CD4-positive, alpha-beta memory T cell (primary cell): ENCODE measurements around the gene QPCT. TPM values are rescaled to one million over a fixed set of nuclear protein-coding genes. Genes with fewer than 3 reads are reported as not detected.
"Not testable (repeated sequence)": the region's sequence is repeated elsewhere in the genome, so short reads cannot be mapped to it uniquely, and the experiment has no call there.

Source experiments
- CTCF ChIA-PET: fragments of 350-600 bp; sonication (Branson Sonifier 250); formaldehyde crosslinking; loops from one replicate; lab custom pipeline; 2021; ENCODE audit warnings: inconsistent platforms; ENCODE audit not compliant: partially characterized antibody; lab: Charles Lee
- POLR2A ChIA-PET: fragments of 350-600 bp; sonication (Branson Sonifier 250); formaldehyde crosslinking; loops from one replicate; lab custom pipeline; 2021; ENCODE audit not compliant: partially characterized antibody; lab: Charles Lee
- DNase-seq, 5 donors: peaks; one replicate each; pipeline versions ENCODE4 v3.0.0 to v3.0.0-alpha.2; 2020 to 2022; ENCODE audit warnings: mixed read lengths in 1 of 5
- H3K27ac ChIP-seq: one replicate; pipeline ENCODE4 v1.7.0; 2013; ENCODE audit warnings: low read depth, low read length
- H3K27me3 ChIP-seq: 2 replicates; pipeline ENCODE4 v1.7.0; 2013; ENCODE audit warnings: mild to moderate bottlenecking, low read length, moderate library complexity; ENCODE audit not compliant: insufficient read depth
- H3K36me3 ChIP-seq: 2 replicates; pipeline ENCODE4 v1.7.0; 2013; ENCODE audit warnings: mild to moderate bottlenecking, low read length, moderate library complexity; ENCODE audit not compliant: insufficient read depth
- H3K4me1 ChIP-seq: 2 replicates; pipeline ENCODE4 v1.7.0; 2013; ENCODE audit warnings: mild to moderate bottlenecking, low read length, moderate library complexity; ENCODE audit not compliant: insufficient read depth
- H3K4me3 ChIP-seq, 2 donors: one replicate each; pipeline ENCODE4 v1.7.0; 2013; ENCODE audit warnings: low read length in 2 of 2, mild to moderate bottlenecking in 1 of 2
- H3K9me3 ChIP-seq, 2 donors: one replicate each; pipeline ENCODE4 v1.7.0; 2013; ENCODE audit warnings: low read length in 2 of 2, control low read depth in 1 of 2; ENCODE audit not compliant: control insufficient read depth in 1 of 2
- H3K27ac Mint-ChIP-seq, 7 donors: one replicate each; pipeline ENCODE4 v1.8.0; 2020 to 2021; ENCODE audit warnings: mixed read lengths in 7 of 7, mild to moderate bottlenecking in 6 of 7, inconsistent platforms in 3 of 7, moderate library complexity in 3 of 7
- H3K27me3 Mint-ChIP-seq, 2 donors: one replicate each; pipeline ENCODE4 v1.8.0; 2020 to 2021; ENCODE audit warnings: mixed read lengths in 2 of 2
- H3K36me3 Mint-ChIP-seq, 2 donors: one replicate each; pipeline ENCODE4 v1.8.0; 2020 to 2021; ENCODE audit warnings: mixed read lengths in 2 of 2, inconsistent platforms in 1 of 2, mild to moderate bottlenecking in 1 of 2
- H3K4me1 Mint-ChIP-seq, 4 donors: one replicate each; pipeline ENCODE4 v1.8.0; 2020 to 2021; ENCODE audit warnings: mixed read lengths in 4 of 4, mild to moderate bottlenecking in 1 of 4
- H3K4me3 Mint-ChIP-seq, 8 donors: one replicate each; pipeline ENCODE4 v1.8.0; 2020 to 2021; ENCODE audit warnings: mixed read lengths in 8 of 8, mild to moderate bottlenecking in 7 of 8, moderate library complexity in 6 of 8, inconsistent platforms in 3 of 8
- H3K9me3 Mint-ChIP-seq, 8 donors: one replicate each; pipeline ENCODE4 v1.8.0; 2020 to 2021; ENCODE audit warnings: mixed read lengths in 8 of 8, mild to moderate bottlenecking in 5 of 8, inconsistent platforms in 3 of 8, moderate library complexity in 1 of 8
- intact Hi-C: fragments of 100-400 bp; cut with micrococcal nuclease; formaldehyde crosslinking; loops from one replicate; pipeline ENCODE4 v1.15.1; 2023
- polyA plus RNA-seq, 2 donors: library from polyadenylated mRNA; unstranded; fragments of 300-500 nt; fragmentation: Illumina TruSeq; gene quantifications; one replicate each; pipeline ENCODE4 v1.2.3, GENCODE V29; 2021
- total RNA-seq, 2 experiments: library from RNA; stranded (reverse); gene quantifications; one replicate each; pipeline ENCODE4 v1.2.3, GENCODE V29; 2021

The QPCT gene
- 1 to 10 TPM; 1.2 to 1.4 TPM for total RNA-seq
- 1 to 10 TPM in 1 of 2 donors, under 1 TPM in 1; 0.23 to 1.3 TPM for polyA plus RNA-seq

GRCh38 chr2:37344453-37345361, at the start of gene QPCT:
Gene QPCT, plus strand, starts transcription at chr2:37344630. Its CDS starts 102 bp downstream, at chr2:37344732.
- POLR2A ChIA-PET, result no interaction called here
- H3K27ac ChIP-seq, result no peak within 1 kb of the TSS
- H3K36me3 Mint-ChIP-seq, result no peaks in the 10 kb centered on the region
- peaks cover 7 to 12% (median 10%) of the 10 kb centered on the region in 4 donors for H3K4me1 Mint-ChIP-seq
- peak within 1 kb of the TSS; percentile 62 to 88 (median 84) for H3K4me3 Mint-ChIP-seq
- H3K9me3 ChIP-seq, result no peaks in the 10 kb centered on the region
- peaks cover 12% of the 10 kb centered on the region for H3K4me1 ChIP-seq
- intact Hi-C loops, result loop anchor here (1.0 to 5.0 kb wide), 2 partner anchors 19 to 48 kb away; no protein-coding TSS in a partner anchor
- H3K36me3 ChIP-seq, result no peaks in the 10 kb centered on the region
- peak; percentile 36 to 80 (median 50) for DNase-seq
- CTCF ChIA-PET, result interaction anchor here (1.0 to 1.1 kb wide), 2 partner anchors 22 to 52 kb away, joined by 3 to 4 read pairs; no protein-coding TSS in a partner anchor
- peak within 1 kb of the TSS; percentile 27 to 51 for H3K4me3 ChIP-seq
- no peaks in the 10 kb centered on the region for H3K27me3 ChIP-seq
- H3K27ac Mint-ChIP-seq, result peak within 1 kb of the TSS in 6 of 7 donors; percentile 24 to 75 (median 49)
- peaks cover 2 to 5% of the 10 kb centered on the region in 2 donors for H3K27me3 Mint-ChIP-seq
- H3K9me3 Mint-ChIP-seq, result no peaks in the 10 kb centered on the region

- H3K36me3 ChIP-seq, H3K9me3 Mint-ChIP-seq, CTCF ChIA-PET, H3K27ac Mint-ChIP-seq, H3K27me3 Mint-ChIP-seq, H3K4me1 ChIP-seq, H3K9me3 ChIP-seq, H3K4me3 Mint-ChIP-seq, POLR2A ChIA-PET, H3K27me3 ChIP-seq, H3K4me3 ChIP-seq, DNase-seq, intact Hi-C loops, H3K27ac ChIP-seq: not testable (repeated sequence)
- Mint-ChIP-seq H3K36me3 (peaks cover 17 to 20% of the 10 kb centered on the region in 2 donors), H3K4me1 (peaks cover 1 to 18% (median 8%) of the 10 kb centered on the region in 4 donors)
Observed at GRCh38 chr2:37294858-37295257, 49.6 kb upstream of the QPCT start.

- Histone ChIP-seq H3K9me3 (no peaks in the 10 kb centered on the region), H3K27me3 (no peaks in the 10 kb centered on the region), H3K27ac (no peak overlapping the region), H3K4me3 (no peak overlapping the region), H3K36me3 (peaks cover 5% of the 10 kb centered on the region), H3K4me1 (no peaks in the 10 kb centered on the region)
- ChIA-PET CTCF (no interaction called here), POLR2A (interaction anchor here (0.7 kb wide), 1 partner anchor 36 kb away, joined by 3 read pairs; no protein-coding TSS in a partner anchor)
- H3K27me3 Mint-ChIP-seq, result no peaks in the 10 kb centered on the region
- H3K36me3 Mint-ChIP-seq, result peaks cover 13 to 20% of the 10 kb centered on the region in 2 donors
- intact Hi-C loops, result no loop called here
- H3K4me3 Mint-ChIP-seq, result no peak overlapping the region
- peaks cover 1 to 21% (median 9%) of the 10 kb centered on the region in 4 donors for H3K4me1 Mint-ChIP-seq
- no peak for DNase-seq
- peak overlapping the region in 2 of 7 donors; percentile 30 to 84 for H3K27ac Mint-ChIP-seq
- H3K9me3 Mint-ChIP-seq, result peaks cover 0 to 1% (median 0%) of the 10 kb centered on the region in 8 donors
Observed at GRCh38 chr2:37295469-37296073, 48.9 kb upstream of the QPCT start.

DNA sequence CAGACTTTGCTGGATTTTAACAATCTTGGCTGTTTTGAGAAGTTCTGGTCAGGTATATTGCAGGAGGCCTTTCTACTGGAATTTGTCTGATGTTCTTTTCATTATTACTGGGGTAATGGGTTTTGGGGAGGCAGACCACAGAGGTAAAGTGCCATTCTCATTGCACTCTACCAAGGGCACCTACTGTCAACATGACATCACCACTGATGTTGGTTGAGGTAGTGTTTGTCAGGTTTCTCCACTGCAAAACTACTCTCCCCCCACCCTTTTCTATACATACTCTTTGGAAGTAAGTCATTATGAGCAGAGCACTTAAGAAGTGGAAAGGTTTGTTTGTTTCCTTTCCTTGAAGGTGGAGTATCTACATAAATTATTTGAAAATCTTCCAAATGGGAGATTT, 46.8 kb upstream of the QPCT start:
- Mint-ChIP-seq H3K9me3 (peaks cover 0 to 1% (median 0%) of the 10 kb centered on the region in 8 donors), H3K27ac (no peak overlapping the region), H3K27me3 (no peaks in the 10 kb centered on the region), H3K4me1 (peaks cover 4 to 31% (median 13%) of the 10 kb centered on the region in 4 donors), H3K36me3 (peaks cover 0 to 6% of the 10 kb centered on the region in 2 donors), H3K4me3 (no peak overlapping the region)
- Histone ChIP-seq H3K27me3 (no peaks in the 10 kb centered on the region), H3K9me3 (no peaks in the 10 kb centered on the region), H3K4me1 (no peaks in the 10 kb centered on the region), H3K4me3 (no peak overlapping the region), H3K36me3 (no peaks in the 10 kb centered on the region), H3K27ac (no peak overlapping the region)
- no peak for DNase-seq
- ChIA-PET CTCF (no interaction called here), POLR2A (no interaction called here)
- intact Hi-C loops, result no loop called here

GRCh38 chr2:37300146-37300545, 44.3 kb upstream of the QPCT start:
- CTCF ChIA-PET, result no interaction called here
- no peaks in the 10 kb centered on the region for H3K4me1 ChIP-seq
- POLR2A ChIA-PET, result no interaction called here
- no peaks in the 10 kb centered on the region for H3K36me3 ChIP-seq
- Mint-ChIP-seq H3K9me3 (peaks cover 0 to 1% (median 0%) of the 10 kb centered on the region in 8 donors), H3K4me3 (no peak overlapping the region), H3K36me3 (peaks cover 1 to 10% of the 10 kb centered on the region in 2 donors), H3K27ac (no peak overlapping the region), H3K4me1 (peaks cover 5 to 37% (median 16%) of the 10 kb centered on the region in 4 donors), H3K27me3 (no peaks in the 10 kb centered on the region)
- H3K9me3 ChIP-seq, result no peaks in the 10 kb centered on the region
- intact Hi-C loops, result no loop called here
- H3K4me3 ChIP-seq, result no peak overlapping the region
- no peak for DNase-seq
- no peak overlapping the region for H3K27ac ChIP-seq
- H3K27me3 ChIP-seq, result no peaks in the 10 kb centered on the region

GRCh38 chr2:37300578-37300977, 43.9 kb upstream of the QPCT start:
- POLR2A ChIA-PET, result interaction anchor here (0.6 to 0.7 kb wide), 2 partner anchors 22 to 29 kb away, joined by 3 to 4 read pairs; no protein-coding TSS in a partner anchor
- H3K36me3 ChIP-seq, result no peaks in the 10 kb centered on the region
- H3K4me3 ChIP-seq, result no peak overlapping the region
- Mint-ChIP-seq H3K4me3 (no peak overlapping the region), H3K27ac (no peak overlapping the region), H3K9me3 (peaks cover 0 to under 1% (median 0%) of the 10 kb centered on the region in 8 donors), H3K4me1 (peaks cover 7 to 33% (median 18%) of the 10 kb centered on the region in 4 donors), H3K36me3 (peaks cover 1 to 10% of the 10 kb centered on the region in 2 donors), H3K27me3 (no peaks in the 10 kb centered on the region)
- no peaks in the 10 kb centered on the region for H3K4me1 ChIP-seq
- intact Hi-C loops, result no loop called here
- CTCF ChIA-PET, result no interaction called here
- no peak for DNase-seq
- no peaks in the 10 kb centered on the region for H3K9me3 ChIP-seq
- no peaks in the 10 kb centered on the region for H3K27me3 ChIP-seq
- no peak overlapping the region for H3K27ac ChIP-seq

DNA sequence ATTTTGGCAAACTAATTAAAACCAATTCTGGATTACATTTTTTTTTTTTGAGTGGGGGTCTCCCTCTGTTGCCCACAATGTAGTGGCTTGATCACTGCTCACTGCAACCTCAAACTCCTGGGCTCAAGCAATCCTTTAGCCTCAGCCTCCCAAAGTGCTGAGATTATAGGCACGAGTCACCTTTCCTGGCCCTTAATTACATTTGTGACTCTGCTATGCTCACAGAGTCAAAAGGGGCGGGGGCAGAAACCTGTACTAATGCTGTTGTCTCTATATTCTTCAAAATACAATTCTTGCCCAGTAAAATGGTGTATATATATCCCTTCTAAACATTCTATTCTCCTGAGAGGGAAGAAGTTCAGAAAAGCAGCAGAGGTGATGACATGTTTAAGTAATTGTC, 43.0 kb upstream of the QPCT start:
- Histone ChIP-seq H3K4me1 (no peaks in the 10 kb centered on the region), H3K4me3 (no peak overlapping the region), H3K9me3 (no peaks in the 10 kb centered on the region), H3K27ac (no peak overlapping the region), H3K27me3 (no peaks in the 10 kb centered on the region), H3K36me3 (no peaks in the 10 kb centered on the region)
- intact Hi-C loops, result no loop called here
- H3K4me1 Mint-ChIP-seq, result peaks cover 8 to 34% (median 21%) of the 10 kb centered on the region in 4 donors
- peaks cover 1 to 10% of the 10 kb centered on the region in 2 donors for H3K36me3 Mint-ChIP-seq
- no peaks in the 10 kb centered on the region for H3K9me3 Mint-ChIP-seq
- no peak for DNase-seq
- no peak overlapping the region for H3K27ac Mint-ChIP-seq
- ChIA-PET POLR2A (interaction anchor here (0.6 to 0.7 kb wide), 2 partner anchors 22 to 30 kb away, joined by 3 to 4 read pairs; no protein-coding TSS in a partner anchor), CTCF (interaction anchor here (0.6 kb wide), 1 partner anchor 1136 kb away, joined by 3 read pairs; no protein-coding TSS in a partner anchor)
- no peaks in the 10 kb centered on the region for H3K27me3 Mint-ChIP-seq
- H3K4me3 Mint-ChIP-seq, result no peak overlapping the region
